HCT116 (cell line): Measurements from ENCODE around the gene ROBO1. TPM values are rescaled to one million over a fixed set of nuclear protein-coding genes. Genes with fewer than 3 reads are reported as not detected.

Source experiments
- ATAC-seq: fragments of 200-7000 bp; cut with Tn5 transposase; 2 replicates; pipeline ENCODE4 v1.9.1; 2020; ENCODE audit warnings: mild to moderate bottlenecking, moderate library complexity
- BruUV-seq: library from RNA; stranded (reverse); fragments of 400-500 nt; replicated peaks from 2 replicates; lab custom pipeline; 2021; lab: Mats Ljungman, UMichigan
- CTCF ChIA-PET: fragments of 300-600 bp; sonication (Branson Sonifier 250); formaldehyde crosslinking; loops from one replicate; lab custom pipeline; 2021; ENCODE audit warnings: antibody characterized with exemption; lab: Charles Lee
- POLR2A ChIA-PET: fragments of 300-600, 350-600 bp; sonication (Branson Sonifier 250); formaldehyde crosslinking; loops from one replicate; lab custom pipeline; 2021; ENCODE audit warnings: antibody characterized with exemption; lab: Charles Lee
- RAD21 ChIA-PET, 2 experiments: fragments of 300-600 bp; sonication (Branson Sonifier 250); formaldehyde crosslinking; loops; one replicate each; lab custom pipeline; 2023; ENCODE audit warnings: low total read pairs in 2 of 2; ENCODE audit not compliant: uncharacterized antibody in 2 of 2, unreplicated experiment in 2 of 2, low non-redundant PET in 1 of 2; lab: Charles Lee
- DNase-seq: peaks from one replicate; pipeline ENCODE4 v3.0.0-alpha.2; 2010; ENCODE audit warnings: low read depth, low spot score
- H2AFZ ChIP-seq: fragments of 200-600 bp; shearing (Covaris generic), sonication (generic); 2 replicates; pipeline ENCODE4 v1.6.1; 2017; ENCODE audit warnings: low read depth, mixed run types, mixed read lengths, antibody characterized with exemption, low read length; ENCODE audit not compliant: poor library complexity, severe bottlenecking
- H3K27ac ChIP-seq: 2 replicates; pipeline ENCODE4 v1.5.1; 2012; ENCODE audit warnings: low read depth, low read length
- H3K27me3 ChIP-seq: fragments of 200-600 bp; sonication (generic); 2 replicates; pipeline ENCODE4 v1.6.1; 2016; ENCODE audit warnings: mixed run types, low read length, mixed read lengths; ENCODE audit not compliant: insufficient read depth
- H3K36me3 ChIP-seq, 2 experiments: fragments of 200-500 bp in 1 of 2; fragments of 200-600 bp in 1 of 2; sonication (Bioruptor generic) in 1 of 2; sonication (generic) in 1 of 2; 2 replicates each; pipeline versions ENCODE4 v1.5.1 to v1.6.1; 2014 to 2016; ENCODE audit warnings: low read length in 2 of 2, inconsistent platforms in 1 of 2, mixed read lengths in 1 of 2, mixed run types in 1 of 2; ENCODE audit not compliant: insufficient read depth in 2 of 2, control insufficient read depth in 1 of 2
- H3K4me1 ChIP-seq, 2 experiments: fragments of 200-600 bp in 1 of 2; sonication (generic) in 1 of 2; 2 replicates each; pipeline versions ENCODE4 v1.5.1 to v1.6.1; 2012 to 2017; ENCODE audit warnings: low read length in 2 of 2, inconsistent platforms in 1 of 2, mild to moderate bottlenecking in 1 of 2, mixed read lengths in 1 of 2, mixed run types in 1 of 2, moderate library complexity in 1 of 2; ENCODE audit not compliant: insufficient read depth in 2 of 2, control insufficient read depth in 1 of 2
- H3K4me2 ChIP-seq: fragments of 200-600 bp; sonication (generic); 2 replicates; pipeline ENCODE4 v1.6.1; 2017; ENCODE audit warnings: mixed run types, low read length, mixed read lengths
- H3K4me3 ChIP-seq, 2 experiments: fragments of 200-600 bp in 1 of 2; sonication (generic) in 1 of 2; replicated peaks in 1 of 2; 2 replicates each; pipeline ENCODE4 v1.5.1; 2011 to 2016; ENCODE audit warnings: low read length in 2 of 2, control low read depth in 1 of 2, low read depth in 1 of 2, mild to moderate bottlenecking in 1 of 2, mixed read lengths in 1 of 2, mixed run types in 1 of 2
- H3K79me2 ChIP-seq: fragments of 200-600 bp; sonication (generic); 2 replicates; pipeline ENCODE4 v1.6.1; 2017; ENCODE audit warnings: mild to moderate bottlenecking, mixed run types, low read length, moderate library complexity, mixed read lengths; ENCODE audit not compliant: insufficient read depth
- H3K9ac ChIP-seq: fragments of 200-600 bp; sonication (generic); 2 replicates; pipeline ENCODE4 v1.6.1; 2016; ENCODE audit warnings: low read length, mixed read lengths
- H3K9me2 ChIP-seq: fragments of 200-600 bp; sonication (generic), shearing (Covaris generic); 2 replicates; pipeline ENCODE4 v1.6.1; 2017; ENCODE audit warnings: mixed run types, mild to moderate bottlenecking, moderate library complexity; ENCODE audit not compliant: insufficient read depth
- H3K9me3 ChIP-seq, 2 experiments: fragments of 200-500 bp in 1 of 2; fragments of 200-600 bp in 1 of 2; sonication (Bioruptor generic) in 1 of 2; sonication (generic) in 1 of 2; 2 replicates each; pipeline ENCODE4 v1.6.1; 2014 to 2017; ENCODE audit warnings: low read length in 2 of 2, mixed read lengths in 2 of 2, inconsistent platforms in 1 of 2, low read depth in 1 of 2, mild to moderate bottlenecking in 1 of 2, mixed run types in 1 of 2, moderate library complexity in 1 of 2; ENCODE audit not compliant: control insufficient read depth in 1 of 2, insufficient read depth in 1 of 2
- H4K20me1 ChIP-seq: fragments of 200-600 bp; sonication (generic), shearing (Covaris generic); 2 replicates; pipeline ENCODE4 v1.6.1; 2017; ENCODE audit warnings: mixed run types, mild to moderate bottlenecking, moderate library complexity; ENCODE audit not compliant: insufficient read depth
- ATF3 ChIP-seq: IDR thresholded peaks from 2 replicates; pipeline ENCODE4 v1.6.1; 2012
- CBX3 ChIP-seq: IDR thresholded peaks from 2 replicates; pipeline ENCODE4 v1.6.1; 2012; ENCODE audit warnings: low read depth
- CEBPB ChIP-seq: IDR thresholded peaks from 2 replicates; pipeline ENCODE4 v1.6.1; 2012; ENCODE audit warnings: low read depth
- ELF1 ChIP-seq: IDR thresholded peaks from 2 replicates; pipeline ENCODE4 v1.6.1; 2012; ENCODE audit warnings: low read depth, borderline replicate concordance
- EZH2 ChIP-seq: fragments of 200-600 bp; sonication (generic); IDR thresholded peaks from 2 replicates; pipeline ENCODE4 v1.6.1; 2017; ENCODE audit warnings: antibody characterized with exemption, mixed run types
- FOSL1 ChIP-seq: IDR thresholded peaks from 2 replicates; pipeline ENCODE4 v1.6.1; 2012; ENCODE audit warnings: low read depth
- JUND ChIP-seq: IDR thresholded peaks from 2 replicates; pipeline ENCODE4 v1.6.1; 2012
- MAX ChIP-seq: IDR thresholded peaks from 2 replicates; pipeline ENCODE4 v1.6.1; 2012
- POLR2A ChIP-seq: IDR thresholded peaks from 2 replicates; pipeline ENCODE4 v1.7.0; 2011; ENCODE audit warnings: borderline replicate concordance; ENCODE audit not compliant: insufficient read depth, insufficient read length; ENCODE audit errors: extremely low read depth
- POLR2AphosphoS5 ChIP-seq: IDR thresholded peaks from 2 replicates; pipeline ENCODE4 v1.6.1; 2011; ENCODE audit warnings: mild to moderate bottlenecking, low read depth, low read length, moderate library complexity
- RAD21 ChIP-seq: IDR thresholded peaks from 2 replicates; pipeline ENCODE4 v1.6.1; 2012; ENCODE audit warnings: low read depth, mild to moderate bottlenecking
- REST ChIP-seq: IDR thresholded peaks from 2 replicates; pipeline ENCODE4 v1.6.1; 2012; ENCODE audit warnings: low read depth
- SP1 ChIP-seq: IDR thresholded peaks from 2 replicates; pipeline ENCODE4 v1.6.1; 2012; ENCODE audit warnings: low read depth
- SRF ChIP-seq: IDR thresholded peaks from 2 replicates; pipeline ENCODE4 v1.6.1; 2012; ENCODE audit warnings: low read depth
- YY1 ChIP-seq: IDR thresholded peaks from 2 replicates; pipeline ENCODE4 v1.6.1; 2011; ENCODE audit warnings: low read length, low read depth, moderate library complexity, mild to moderate bottlenecking; ENCODE audit not compliant: insufficient replicate concordance; ENCODE audit errors: extremely low read depth
- ZFX ChIP-seq: fragments of 450-650 bp; IDR thresholded peaks from 2 replicates; pipeline ENCODE4 v1.6.1; 2017
- ZNF274 ChIP-seq: fragments of 200-500 bp; sonication (Bioruptor generic); IDR thresholded peaks from 2 replicates; pipeline ENCODE4 v1.6.1; 2014; ENCODE audit warnings: mild to moderate bottlenecking, low read depth, low read length, inconsistent platforms
- intact Hi-C: fragments of 100-400 bp; cut with micrococcal nuclease; formaldehyde crosslinking; loops from 2 replicates; pipeline ENCODE4 v1.10.0; 2022
- total RNA-seq: library from RNA; stranded (reverse); gene quantifications from one replicate; pipeline ENCODE4 v1.2.1, GENCODE V29; 2021; ENCODE audit not compliant: unreplicated experiment

ROBO1 gene
- total RNA-seq, 1 experiment from 2014 or later, result 0.27 TPM

- Histone ChIP-seq H3K36me3 (no peaks in the 10 kb centered on the region), H3K4me2 (no peak overlapping the region), H3K27ac (no peak overlapping the region), H3K4me1 (no peaks in the 10 kb centered on the region), H3K27me3 (no peaks in the 10 kb centered on the region), H3K79me2 (no peaks in the 10 kb centered on the region), H2AFZ (no peak overlapping the region), H4K20me1 (no peaks in the 10 kb centered on the region), H3K9me3 (peaks cover 11 to 16% of the 10 kb centered on the region in 2 experiments; a peak in 3 of 4 replicates), H3K9ac (no peak overlapping the region), H3K4me3 (no peak overlapping the region), H3K9me2 (no peaks in the 10 kb centered on the region)
- ChIA-PET CTCF (no interaction called here), RAD21 (no interaction called here), POLR2A (no interaction called here)
- intact Hi-C loops, result no loop called here
- DNase-seq (no peak), ATAC-seq (no peak)
- TF ChIP-seq EZH2 (no peak), SRF (no peak), CBX3 (no peak), ATF3 (no peak), ZNF274 (no peak), YY1 (no peak), CEBPB (no peak), JUND (no peak), ELF1 (no peak)
- no TSS peak for BruUV-seq
Observed at GRCh38 chr3:79664455-79664854, 103.3 kb downstream of the ROBO1 start.

GRCh38 chr3:79661896-79662295, 105.9 kb downstream of the ROBO1 start:
- no peak overlapping the region for H3K9ac ChIP-seq
- ATAC-seq (no peak), DNase-seq (no peak)
- no peaks in the 10 kb centered on the region for H3K27me3 ChIP-seq
- H3K9me3 ChIP-seq, result peaks cover 12 to 15% of the 10 kb centered on the region in 2 experiments; a peak in 2 of 4 replicates
- H3K9me2 ChIP-seq, result no peaks in the 10 kb centered on the region
- no peaks in the 10 kb centered on the region for H4K20me1 ChIP-seq
- POLR2A ChIA-PET, result no interaction called here
- no peaks in the 10 kb centered on the region for H3K36me3 ChIP-seq
- H3K4me2 ChIP-seq, result no peak overlapping the region
- no peak overlapping the region for H3K27ac ChIP-seq
- H3K4me3 ChIP-seq, result no peak overlapping the region
- BruUV-seq, result no TSS peak
- intact Hi-C loops, result no loop called here
- H3K79me2 ChIP-seq, result no peaks in the 10 kb centered on the region
- RAD21 ChIA-PET, result no interaction called here
- H3K4me1 ChIP-seq, result no peaks in the 10 kb centered on the region
- CTCF ChIA-PET, result no interaction called here
- no peak for TF ChIP-seq FOSL1
- no peak for TF ChIP-seq POLR2AphosphoS5
- TF ChIP-seq CBX3, result no peak
- TF ChIP-seq RAD21, result no peak
- no peak for TF ChIP-seq POLR2A
- no peak for TF ChIP-seq MAX
- TF ChIP-seq REST, result no peak
- TF ChIP-seq EZH2, result no peak
- no peak for TF ChIP-seq SP1
- no peak for TF ChIP-seq ZFX
- no peak for TF ChIP-seq YY1
- TF ChIP-seq, all 23 proteins: peak for 0
- no peak overlapping the region for H2AFZ ChIP-seq
